D341Med (cell line): ENCODE results near the gene GCN1.

Experiments used
- DNase-seq: peaks from one replicate; pipeline ENCODE4 v3.0.0; 2012; ENCODE audit warnings: low spot score

The GCN1 gene

DNA sequence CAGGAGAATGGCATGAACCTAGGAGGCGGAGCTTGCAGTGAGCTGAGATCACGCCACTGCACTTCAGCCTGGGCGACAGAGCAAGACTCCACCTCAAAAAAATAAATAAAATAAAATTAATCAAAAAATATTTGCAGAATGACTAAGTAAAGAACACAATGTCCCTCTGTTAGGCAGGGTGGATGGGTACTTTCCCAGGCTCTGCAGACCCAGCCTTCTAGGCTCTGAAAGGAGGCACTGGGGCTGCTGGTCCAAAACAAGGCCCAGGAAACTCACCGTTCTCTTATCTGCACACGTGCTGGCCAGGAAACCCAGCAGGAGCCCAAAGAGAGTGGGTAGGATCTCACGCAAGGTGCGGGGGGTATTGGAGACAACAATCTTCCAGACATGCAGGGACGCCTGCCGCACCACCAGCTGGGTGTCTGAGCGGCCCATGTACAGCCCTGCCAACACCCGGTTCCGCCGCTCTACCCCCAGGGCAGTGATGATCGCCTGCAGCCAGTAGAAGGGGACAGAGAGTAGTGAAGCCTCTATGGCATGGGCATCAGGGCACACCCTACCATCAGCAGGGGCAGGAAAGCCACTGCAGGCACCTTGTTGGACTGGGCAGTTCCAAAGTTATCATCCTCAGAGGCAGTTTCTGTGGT lies 52.2 kb downstream of the GCN1 start:
- DNase-seq: no peak

DNA sequence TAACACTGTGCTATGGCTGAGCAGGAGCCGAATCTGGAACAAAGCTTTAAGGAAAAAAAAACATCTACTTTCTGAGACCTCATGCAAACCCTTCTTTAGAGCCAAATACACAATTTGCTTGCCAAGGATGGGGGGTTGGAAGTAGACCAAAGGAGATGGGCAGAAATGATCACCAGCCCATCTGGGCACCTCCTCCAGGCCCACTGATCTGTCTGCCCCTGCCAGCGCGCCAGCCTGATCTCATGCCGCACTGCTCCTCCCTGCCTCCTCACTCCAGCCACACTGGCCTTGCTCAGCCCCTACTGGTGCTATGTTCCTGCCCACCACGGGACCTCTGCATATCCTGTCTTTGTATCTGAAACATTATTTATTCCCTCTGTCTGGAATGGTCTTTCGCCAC lies 53.2 kb downstream of the GCN1 start:
- DNase-seq: no peak

DNA sequence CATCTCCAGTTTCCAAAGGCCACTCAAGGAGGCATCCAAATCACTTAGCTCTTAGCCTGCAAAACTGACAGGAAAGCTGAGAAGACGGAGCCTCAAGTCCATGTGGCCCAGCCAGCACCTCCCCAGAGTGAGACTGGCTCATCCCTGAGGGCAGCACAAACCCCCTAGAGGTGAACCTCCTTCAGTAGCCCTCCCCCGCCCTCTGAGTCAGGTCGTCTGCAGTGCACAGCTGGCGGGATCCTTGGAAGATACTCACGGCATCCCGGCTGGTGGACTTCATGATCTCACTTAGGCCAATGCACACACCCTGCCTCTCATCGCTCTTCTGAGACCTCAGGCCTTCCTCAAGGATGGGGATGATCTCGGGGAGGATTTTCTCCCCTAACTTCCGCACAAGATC lies 53.9 kb downstream of the GCN1 start:
- no peak for DNase-seq

DNA sequence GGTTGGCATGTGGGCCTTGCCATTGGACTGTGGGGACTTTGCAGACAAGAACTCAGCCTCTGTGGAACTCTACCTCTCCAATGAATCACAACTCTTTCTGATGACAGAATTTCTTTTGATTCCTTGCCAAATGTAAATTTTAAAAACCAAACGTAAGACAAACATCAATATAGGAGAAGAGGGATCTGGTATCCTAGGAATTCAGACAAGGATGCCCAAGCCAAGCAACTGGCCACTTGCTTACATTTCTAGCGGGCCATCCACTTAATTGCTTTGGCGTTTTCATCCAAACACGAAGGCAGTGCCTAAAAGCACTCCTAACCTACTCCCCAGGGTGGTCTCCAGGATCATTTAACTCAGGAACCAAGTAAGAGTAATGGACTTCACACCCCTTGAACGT lies 54.6 kb downstream of the GCN1 start:
- DNase-seq: no peak

DNA sequence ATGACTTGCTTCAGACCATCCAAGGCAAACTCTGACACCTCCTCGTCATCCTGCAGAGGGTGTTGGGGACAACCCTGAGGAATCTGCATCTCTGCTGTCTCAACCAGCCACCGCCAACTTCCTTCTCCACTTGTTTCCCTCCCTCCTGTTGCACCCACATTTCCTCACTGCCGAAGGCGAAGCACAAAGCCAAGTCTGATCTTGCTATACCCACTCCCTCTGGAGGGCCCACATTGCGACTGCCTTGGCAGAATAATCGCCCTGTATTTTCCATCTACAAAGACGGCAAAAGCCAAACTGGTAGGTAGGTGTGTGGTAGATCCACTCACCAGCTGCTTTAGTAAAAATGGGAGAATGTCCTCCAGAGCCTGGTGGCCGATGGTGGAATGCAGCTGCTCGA lies 56.1 kb downstream of the GCN1 start:
- DNase-seq: no peak

DNA sequence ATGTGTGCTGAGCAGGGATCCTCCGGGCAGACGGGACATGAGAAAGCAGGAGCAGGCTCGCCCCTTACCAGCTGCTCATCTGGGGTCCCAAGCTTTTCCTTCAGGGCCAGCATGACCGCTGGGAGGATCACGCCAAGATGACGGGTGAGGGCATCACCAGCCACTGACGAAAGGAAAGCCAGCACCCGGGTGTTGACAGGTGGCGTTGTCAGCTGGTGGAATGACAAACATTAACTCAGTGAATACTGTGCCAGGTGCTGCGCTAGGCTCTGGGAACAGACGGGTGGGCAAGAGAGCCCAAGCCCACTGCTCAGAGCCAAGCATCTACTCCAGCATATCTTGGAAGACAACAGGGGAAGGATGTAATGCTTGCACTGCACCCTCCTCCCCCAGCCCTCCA lies 56.7 kb downstream of the GCN1 start:
- DNase-seq: no peak

DNA sequence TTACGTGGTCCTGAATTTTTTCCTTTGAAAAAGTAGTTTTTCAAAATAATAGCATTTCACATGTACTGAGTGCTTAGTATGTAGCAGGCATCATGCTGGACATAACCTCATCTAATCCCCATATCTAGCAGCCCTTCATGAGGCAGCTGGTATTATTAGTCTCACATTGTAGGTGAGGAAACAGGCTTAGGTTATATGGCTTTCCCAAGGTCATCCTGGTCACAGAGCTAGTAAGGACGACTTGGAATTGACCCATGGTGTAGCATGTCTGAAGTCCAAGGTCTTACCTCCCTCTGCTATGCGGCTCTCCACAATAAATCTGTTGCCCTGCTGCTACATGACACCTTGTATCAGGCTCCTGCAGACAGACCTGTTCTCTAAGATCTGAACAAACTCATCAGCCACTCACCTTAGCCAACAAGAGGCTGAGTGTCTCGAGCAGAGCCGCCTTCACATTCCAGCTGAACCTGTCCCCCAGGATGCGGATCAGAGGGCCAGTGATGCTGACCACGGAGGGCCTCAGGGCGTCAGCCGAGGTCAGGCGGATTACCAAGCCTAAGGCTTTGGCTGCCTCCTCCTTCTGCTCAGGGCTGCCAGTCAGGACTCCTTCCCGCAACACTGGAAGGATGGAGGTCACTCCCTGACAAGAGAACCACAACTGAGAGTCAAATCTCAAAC lies 58.3 kb downstream of the GCN1 start:
- DNase-seq: no peak

DNA sequence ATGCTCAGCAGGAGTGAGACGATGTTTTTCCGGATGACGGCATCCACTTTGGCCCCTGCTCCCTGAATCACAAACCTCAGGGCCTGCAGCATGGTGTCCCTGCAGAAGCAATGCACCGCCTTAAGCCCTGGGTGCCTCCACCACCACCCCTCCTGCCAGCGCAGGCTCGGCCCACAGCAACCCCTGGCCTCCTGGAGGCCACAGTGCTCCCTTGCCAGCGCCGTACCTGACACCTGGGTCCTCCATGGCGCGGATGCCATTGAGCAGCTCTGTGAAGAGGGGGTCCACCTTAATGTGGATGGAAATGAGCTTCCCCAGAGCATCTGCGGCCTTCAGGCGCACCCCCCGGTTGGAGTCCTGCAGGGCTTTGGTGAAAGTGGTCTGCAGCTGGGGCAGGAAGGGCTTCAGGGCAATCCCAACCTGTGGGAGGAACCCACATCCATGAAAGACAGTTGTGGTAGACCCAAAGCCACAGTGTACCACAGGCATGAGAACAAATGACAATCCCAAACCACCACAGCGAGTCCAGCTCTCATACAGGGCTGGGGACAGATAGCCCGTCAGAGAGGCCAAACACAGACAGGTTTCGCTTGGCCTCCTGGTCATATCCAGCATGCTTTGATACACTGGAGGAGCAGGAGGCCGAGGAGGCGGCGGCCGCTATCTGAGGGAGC lies 60.1 kb downstream of the GCN1 start:
- no peak for DNase-seq

DNA sequence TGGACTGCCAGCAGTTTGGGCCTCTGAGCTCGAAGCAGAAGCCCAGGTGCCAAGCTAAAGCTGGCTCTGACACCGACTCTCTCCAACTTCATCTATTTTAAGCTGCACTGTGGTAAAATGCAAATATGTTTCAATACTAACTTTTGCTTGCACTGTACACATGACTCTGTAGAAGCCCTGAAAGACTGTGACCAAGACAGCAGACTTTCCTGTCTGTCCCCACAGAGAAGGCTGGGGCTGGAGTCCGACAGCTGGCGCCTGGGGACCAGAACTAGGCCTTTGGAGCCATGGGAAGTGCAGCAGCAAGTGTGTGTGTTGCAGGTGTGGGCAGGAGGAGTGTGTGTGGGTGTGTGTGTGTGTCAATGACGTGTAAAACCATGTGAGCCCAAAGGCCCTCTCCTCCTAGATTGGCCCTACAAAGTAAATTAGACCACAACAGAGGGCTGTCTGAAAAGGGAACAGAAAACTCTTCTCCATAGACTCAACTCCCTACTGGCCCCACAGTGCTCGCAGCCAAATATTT lies 61.6 kb downstream of the GCN1 start:
- no peak for DNase-seq

DNA sequence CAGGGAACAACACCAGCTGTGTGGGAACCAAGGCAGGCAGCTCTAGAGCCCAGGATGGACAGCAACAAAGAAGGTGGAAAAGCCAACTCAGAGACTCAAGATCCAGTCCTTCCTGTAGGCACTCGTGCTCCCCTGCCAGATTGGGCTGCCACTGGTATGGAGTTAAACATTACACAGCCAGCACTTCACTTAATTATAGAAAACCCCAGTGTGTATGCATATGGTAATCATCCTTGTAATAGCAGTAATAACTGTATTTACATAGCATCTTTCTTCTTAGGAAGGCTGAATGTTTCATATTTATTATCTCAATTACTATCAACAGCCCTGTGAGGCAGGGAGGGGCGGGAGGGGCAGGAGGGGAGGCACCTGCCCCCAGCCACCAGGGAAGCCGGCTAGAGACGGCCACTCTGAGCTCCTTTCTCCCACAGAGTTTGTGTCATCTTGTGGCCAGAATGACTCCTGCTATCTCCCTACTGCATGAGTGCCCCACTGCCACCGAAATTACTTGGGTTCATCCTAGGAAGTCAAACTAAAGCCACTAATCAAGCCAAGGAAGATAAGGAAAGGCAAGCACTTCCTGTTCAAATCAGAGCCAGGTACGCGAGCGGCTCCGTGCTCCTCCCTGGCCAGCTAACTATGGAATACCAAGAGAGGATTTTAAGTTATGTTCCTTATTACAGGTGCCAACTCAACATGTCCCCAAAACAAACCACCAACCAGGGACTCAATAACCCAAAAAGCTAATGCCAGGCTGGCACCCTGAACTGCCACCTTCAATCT lies 62.3 kb downstream of the GCN1 start:
- no peak for DNase-seq

DNA sequence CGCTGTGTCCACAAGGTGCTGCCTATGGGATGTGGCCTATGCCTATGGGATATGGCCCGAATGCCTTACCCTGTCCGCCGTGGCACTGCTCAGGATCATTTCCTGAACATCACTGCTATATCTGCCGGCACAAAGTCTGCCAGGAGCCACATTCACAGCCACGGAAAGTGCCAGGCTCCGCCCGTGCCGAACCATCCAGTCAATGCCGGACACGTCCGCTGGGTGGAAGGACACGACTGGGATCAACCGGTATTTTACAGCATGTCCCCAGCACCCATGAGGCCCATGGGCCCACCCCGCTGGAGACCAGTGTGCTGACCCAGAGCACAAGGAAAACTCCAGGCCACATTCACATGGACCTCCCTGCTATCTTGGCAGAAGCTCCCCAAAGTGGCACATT lies 63.4 kb downstream of the GCN1 start:
- no peak for DNase-seq

DNA sequence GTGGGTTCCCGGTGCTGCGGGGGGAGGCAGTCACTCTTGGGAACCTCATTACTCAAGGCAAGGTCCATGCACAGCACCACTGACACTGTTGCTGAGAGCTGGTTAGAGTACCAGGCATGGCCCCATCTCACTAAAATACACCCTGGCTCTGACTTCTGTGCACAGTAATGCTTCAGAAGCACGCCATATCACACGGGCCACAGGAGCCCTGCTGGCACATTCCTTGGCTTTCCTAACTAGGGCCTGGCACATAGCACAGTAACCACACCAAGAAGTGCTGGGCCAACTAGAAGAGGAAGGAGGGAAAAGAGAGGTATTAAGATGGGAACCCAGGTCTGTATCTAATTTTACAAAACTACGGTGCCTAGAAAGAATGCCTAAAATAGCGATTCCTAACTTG lies 64.5 kb downstream of the GCN1 start:
- no peak for DNase-seq

DNA sequence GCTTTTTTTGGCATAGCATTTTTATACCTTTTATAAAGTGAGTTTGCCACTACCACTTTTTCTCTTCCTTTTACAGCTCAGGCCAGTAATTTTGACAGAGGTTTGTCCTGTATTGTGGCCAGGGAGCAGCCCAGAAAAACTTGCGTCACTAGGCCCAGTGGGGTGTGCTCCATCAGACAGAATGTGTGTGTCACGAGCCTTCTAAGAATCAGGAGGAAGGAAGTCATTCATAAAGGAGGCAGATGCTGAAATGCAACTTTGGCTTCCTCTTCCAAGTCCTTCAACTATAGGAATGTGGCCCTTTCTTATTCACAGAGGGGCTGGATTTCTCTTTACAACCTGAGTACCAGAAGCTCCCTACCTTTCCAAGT lies 67.9 kb downstream of the GCN1 start:
- DNase-seq: no peak

DNA sequence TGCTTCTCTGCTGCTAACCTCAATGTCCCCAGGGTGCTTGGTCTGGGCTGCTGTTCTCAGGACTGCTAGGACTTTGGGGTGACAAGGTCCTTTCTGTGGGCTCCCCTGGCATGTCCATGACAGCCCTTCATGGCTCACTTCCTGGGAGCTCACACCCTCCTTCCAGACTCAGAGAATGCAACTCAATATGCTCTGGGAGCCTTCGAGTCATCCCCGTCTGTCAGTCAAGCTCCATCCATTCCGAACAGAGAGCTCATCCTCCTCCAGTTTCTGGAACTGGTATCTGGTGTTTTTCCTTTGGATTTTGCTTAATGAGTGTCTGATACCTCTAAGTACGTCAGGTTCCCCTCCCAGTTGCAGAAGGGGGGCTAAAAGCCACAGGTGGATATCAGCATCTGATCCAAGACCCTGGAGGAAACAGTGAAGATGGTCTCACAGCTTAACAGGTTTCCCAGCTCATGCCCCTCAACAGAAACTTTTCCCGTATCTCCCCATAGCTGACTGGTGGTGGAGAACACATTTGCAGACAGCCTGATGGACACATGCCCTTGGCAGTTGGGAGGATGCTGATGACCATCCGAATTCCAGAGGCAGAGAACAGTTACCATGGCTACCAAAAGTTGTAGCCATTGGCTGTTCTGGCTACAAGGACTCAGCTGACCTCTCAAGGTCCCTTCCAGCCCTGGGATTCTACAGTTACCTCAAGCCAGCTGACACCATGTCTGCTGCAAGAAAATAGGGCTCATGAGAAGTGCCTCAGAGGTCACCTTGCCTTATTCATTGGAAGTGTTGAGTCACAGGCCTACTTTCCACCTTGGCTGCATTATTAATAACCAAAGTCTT lies 68.5 kb downstream of the GCN1 start:
- DNase-seq: no peak

DNA sequence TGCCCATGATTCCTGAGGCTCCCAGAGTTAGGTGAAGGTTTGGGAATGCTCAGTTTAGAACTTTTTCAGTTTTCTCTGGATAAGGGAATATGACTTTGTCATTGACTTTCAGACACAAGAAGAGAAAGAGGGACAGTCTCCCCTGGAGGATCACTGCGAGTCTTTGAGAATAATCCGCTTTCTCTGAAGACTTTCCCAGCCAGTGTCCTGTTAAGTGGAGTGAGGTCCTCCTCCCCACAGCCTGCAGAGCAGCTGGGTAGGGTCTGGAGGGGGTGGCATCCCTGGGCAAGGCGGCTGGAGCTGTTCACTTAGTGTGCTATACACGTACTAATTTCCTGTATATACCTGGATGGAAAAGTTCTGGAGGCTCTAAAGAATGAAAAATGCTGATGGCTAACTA lies 69.5 kb downstream of the GCN1 start:
- no peak for DNase-seq

DNA sequence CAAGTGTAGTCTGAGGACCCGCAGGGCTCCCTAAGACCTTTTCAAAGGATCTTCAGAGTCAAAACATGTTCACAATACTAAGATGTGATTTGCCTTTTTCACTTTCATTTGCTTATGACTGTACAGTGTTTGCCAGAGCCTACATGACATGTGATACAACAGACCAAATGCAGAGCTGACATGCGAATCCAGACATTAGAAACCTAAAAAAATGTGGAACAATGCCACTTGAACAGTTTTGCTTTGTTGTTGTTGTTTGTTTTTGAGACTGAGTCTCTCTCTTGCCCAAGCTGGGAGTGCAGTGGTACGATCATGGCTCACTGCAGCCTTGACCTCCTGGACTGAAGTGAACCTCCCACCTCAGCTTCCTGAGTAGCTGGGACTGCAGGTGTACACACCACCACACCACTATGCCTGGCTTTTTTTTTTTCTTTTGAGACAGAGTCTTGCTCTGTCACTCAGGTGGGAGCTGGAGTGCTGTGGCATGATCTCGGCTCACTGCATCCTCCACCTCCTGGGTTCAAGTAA lies 72.7 kb downstream of the GCN1 start:
- DNase-seq: no peak

DNA sequence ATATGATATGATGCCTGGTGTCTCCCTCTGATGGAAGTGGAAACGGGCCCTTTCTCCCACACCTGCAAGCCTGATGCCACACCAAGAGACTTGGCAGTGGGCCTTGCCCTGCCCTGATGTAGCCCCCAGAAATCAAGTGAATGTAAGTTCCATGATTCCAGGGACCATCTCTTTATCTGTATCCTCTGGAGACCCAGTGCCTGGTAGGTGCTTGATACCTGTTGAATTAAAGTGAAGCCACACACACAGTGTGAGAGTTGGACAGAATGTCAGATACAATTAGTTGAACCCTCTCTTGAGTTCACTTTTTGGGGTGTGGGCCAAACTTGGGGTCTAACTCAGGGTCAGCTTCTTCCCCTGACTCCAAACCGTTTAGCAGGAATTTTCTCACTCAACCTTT lies 73.2 kb downstream of the GCN1 start:
- no peak for DNase-seq

DNA sequence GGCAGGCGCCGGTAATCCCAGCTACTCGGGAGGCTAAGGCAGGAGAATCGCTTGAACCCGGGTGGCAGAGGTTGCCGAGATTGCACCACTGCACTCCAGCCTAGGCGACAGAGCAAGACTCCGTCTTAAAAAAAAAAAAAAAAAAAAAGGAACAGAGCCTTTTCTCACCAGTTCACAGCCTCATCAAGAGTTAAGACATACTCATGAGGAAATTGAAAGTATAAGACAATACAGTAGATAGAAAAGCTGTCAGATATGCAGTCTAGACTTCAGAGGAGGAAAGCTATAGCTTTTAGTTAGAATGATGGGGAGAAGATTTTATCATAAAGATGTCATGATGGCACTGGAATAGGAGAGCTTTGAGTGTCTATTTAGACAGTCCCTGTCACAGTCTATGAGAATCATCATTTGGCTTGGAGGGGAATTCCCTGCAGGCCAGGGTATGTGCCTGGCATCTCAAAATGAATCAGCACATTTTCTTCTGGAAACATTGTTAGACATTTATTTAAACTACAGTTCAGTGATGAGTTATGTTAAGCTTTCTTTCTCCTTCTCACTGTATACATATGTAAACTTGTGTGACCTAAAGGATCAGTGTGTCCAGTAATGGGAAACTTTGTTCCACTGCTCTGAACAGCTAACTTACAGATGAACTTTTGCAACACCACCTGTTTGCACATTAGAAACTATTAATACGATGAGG lies 75.1 kb downstream of the GCN1 start:
- no peak for DNase-seq

DNA sequence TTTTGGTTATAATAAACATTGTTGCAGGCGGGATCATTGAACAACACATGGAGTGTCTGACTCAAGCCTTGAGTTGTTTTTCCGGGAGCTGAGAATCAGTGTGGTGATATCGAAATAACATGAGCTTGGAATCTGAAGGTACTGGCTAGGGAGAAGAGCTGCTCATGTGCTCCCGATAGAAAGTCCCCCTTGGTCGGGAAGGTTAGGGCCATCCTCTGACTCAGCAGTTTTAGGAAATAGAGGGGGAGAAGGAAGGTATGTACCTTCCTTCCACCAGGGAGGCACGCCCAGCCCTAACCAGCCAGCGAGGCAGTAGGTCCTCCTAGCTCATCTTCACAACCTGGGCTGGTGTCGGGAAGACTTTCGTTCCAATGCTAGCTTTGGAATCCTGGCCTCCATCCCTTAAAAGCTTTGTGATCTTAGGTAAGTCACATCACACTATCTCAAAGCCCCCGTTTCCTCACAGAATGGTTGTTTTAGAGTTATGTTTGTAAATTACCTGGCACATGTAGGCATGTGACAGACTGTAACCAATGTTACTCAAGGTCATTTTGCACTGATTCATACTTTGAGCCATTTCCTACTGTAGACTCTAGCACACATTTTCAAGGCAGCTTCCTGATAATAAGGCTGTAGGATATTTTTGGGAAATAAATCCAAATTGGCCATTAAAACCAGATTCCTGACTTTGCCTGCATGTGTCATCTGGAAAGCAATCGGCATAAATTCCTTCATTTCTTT lies 76.0 kb downstream of the GCN1 start:
- DNase-seq: no peak

DNA sequence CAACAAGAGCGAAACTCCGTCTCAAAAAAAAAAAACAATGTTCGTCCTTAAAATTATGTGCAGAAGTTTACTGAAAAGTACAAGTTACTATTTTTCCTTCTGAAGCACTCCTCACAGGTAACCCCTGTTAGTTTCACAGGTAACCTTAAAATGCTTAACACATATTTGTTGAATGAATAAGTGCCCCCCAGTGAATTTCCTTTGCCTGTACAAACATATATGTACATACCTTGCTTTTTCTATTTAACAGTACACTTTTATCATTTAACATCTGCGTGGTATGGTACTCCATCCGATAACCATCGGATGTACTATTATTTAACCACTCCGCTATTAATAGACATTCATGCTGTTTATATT lies 76.6 kb downstream of the GCN1 start:
- DNase-seq: no peak
